ENCODE results near the gene GTF2F2.

DNA sequence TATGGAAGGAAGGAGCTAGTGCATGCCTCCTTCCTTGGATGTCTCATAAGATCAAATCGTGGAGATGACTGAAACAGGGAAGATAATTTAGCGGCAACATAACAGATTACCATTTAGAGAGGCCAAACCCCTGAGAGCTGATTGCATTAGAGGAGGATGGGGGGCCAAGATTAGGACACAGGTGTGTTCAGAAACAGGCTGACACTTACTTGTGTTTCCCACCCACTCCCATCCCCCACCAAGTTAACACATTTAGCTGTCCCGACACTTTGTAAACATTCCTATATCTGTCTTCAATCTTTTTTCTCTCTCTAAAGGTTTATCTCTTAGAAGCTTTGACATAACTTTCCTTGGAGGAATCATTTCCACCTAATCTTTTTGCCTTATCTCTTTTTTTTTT is 129.4 kb downstream of the GTF2F2 start:
- no peak for TF ChIP-seq CTCF (IDR thresholded peaks at IDR 0.05)
- no peak for TF ChIP-seq POLR2A (IDR thresholded peaks at IDR 0.05)
- TF ChIP-seq POLR2AphosphoS5 (IDR thresholded peaks at IDR 0.05), result no peak

Data from upper lobe of left lung (tissue), 4 donors.